ENCODE results near the gene REG1B.

- TF ChIP-seq CTCF (conservative IDR thresholded peaks at IDR 0.05; ENCODE audit: low read length): no peak
- no peak for TF ChIP-seq EZH2phosphoT487 (IDR thresholded peaks at IDR 0.05; ENCODE audit: borderline replicate concordance, low read depth, low read length)
Measured at GRCh38 chr2:79090693-79091092, 2.9 kb upstream of the REG1B start.
